ENCODE data around the gene UNC50.

UNC50 gene

GRCh38 chr2:98608116-98608961 lies at the start of gene UNC50, which contains the start of gene COA5:
Gene UNC50, plus strand, starts transcription at chr2:98608589. Its CDS starts 1,171 bp downstream, at chr2:98609760.
Gene COA5, minus strand, starts transcription at chr2:98608512. Its CDS starts 107 bp downstream, at chr2:98608405.
- peak; percentile 89 for DNase-seq (ENCODE audit: low spot score)

DNA sequence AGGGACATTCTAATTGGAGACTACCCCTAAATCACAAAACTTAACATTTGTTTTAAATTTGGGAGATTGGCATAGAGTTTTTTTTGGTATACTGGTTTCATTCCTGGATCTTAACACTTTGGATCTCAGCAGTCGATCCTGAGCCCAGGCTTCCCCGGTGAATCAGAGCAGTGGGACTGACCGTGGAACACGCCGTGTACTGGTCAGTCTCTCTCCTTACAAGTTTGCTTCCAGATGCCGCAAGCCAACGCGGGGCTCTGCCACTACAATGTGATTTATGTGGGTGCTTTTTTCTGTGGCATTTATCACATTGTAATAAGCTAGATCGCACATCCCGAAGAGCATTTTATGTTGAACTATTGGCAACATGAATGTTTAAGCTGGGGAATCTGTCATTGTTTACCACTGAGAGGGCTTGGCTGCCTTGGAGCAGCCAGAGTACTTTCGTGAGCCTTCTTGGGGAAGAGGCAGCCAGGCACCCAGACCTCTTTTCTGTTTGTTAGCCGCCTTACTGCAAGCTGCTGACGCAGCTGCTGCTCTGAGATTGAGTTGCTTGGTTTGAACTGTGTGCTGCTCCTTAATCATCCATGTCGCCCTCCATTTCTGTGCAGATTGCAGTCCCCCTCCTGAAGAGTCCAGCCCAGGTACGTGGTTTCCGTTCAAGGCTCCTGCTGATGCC lies 49.4 kb upstream of the UNC50 start:
- no peak for DNase-seq (ENCODE audit: low spot score)

DNA sequence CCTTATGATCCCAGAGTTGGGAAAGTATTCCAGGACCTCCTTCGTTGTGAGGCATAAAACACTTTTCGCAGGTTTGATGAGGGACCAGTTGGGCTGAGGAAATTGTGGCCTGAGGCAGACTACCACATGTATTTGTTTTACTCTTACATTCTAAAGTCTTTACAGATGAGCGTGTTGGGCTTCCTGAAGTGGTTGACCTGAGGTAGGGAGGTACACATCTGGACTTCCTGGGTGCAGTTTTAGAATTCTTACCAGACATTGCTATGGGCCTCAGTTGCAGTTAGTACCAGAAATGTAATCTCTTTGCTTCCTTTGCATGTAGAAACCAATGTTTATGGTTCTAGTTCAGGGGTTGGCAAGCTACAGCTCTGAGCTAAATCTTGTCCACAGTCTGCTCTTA lies 48.8 kb upstream of the UNC50 start:
- no peak for DNase-seq (ENCODE audit: low spot score)

GRCh38 chr2:98560256-98560771 lies 48.1 kb upstream of the UNC50 start:
- no peak for DNase-seq (ENCODE audit: low spot score)

DNA sequence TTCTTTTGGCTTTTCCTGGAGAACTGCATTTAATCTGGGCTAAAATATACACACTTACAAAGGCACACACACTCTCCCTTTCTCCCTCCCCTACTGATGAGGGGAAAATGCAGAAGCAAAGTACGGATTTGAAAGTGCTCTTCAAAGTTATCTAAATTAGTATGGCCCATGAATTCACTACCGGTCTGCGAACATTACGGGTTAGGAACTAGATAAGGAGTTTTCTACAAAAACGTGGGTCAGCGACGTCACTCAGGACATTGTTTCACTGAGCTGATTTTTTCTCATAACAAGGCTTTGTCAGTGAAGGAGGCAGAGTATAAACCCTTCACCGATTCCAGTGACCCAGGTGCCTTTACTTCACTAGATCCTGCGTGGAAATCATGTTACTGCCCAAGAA lies 47.4 kb upstream of the UNC50 start:
- DNase-seq (ENCODE audit: low spot score), result no peak

GRCh38 chr2:98561902-98562695 lies 46.3 kb upstream of the UNC50 start:
- no peak for DNase-seq (ENCODE audit: low spot score)

GRCh38 chr2:98563394-98563793 lies 45.0 kb upstream of the UNC50 start:
- DNase-seq (ENCODE audit: low spot score), result no peak

DNA sequence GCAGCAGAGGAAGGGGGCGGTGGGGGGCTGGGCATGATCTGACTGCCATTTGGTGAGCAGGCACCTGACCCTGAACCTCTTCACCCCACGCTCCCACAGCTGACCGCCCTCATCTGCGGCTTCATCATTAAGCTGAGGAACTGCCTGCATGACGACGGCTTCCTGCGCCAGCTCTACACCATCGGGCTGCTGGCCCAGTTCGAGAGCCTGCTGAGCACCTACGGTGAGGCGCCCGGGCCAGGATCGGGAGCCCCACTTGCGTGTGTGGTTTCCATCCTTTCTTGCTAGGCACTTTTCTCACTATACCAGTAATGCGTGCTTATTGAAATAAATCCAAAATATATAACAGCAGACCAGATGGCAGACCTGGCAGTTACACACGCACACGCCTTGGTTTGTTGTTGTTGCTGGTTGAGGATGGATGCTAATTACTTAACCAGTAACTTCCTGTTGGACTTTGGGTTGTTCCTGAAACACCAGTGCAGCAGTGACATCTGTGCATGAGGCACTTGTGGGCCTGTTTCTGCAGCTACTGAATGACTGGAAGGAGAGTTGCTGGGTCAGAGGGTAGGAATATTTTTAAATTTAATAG lies 43.8 kb upstream of the UNC50 start:
- DNase-seq (ENCODE audit: low spot score), result no peak

- DNase-seq (ENCODE audit: low spot score), result no peak
These were observed 43.0 kb upstream of the UNC50 start for GRCh38 chr2:98565286-98565860.

DNA sequence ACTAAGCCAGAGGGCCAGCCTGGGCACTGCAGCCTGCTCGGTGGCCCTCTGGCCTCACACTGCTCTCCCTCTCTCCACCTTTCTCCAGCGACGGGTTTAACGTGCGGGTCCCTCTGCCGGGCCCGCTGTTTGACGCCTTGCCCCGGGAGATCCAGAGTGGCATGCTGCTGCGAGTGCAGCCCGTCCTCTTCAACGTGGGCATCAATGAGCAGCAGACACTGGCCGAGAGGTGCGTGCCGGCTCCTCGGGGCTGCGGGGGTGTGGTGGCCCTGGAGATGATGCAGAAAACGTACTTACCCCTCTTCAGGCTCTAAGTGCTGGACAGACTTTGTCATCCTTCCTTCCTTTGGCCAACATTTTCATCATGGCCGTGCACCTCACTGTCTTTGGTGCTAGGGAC lies 42.4 kb upstream of the UNC50 start:
- DNase-seq (ENCODE audit: low spot score), result no peak

DNA sequence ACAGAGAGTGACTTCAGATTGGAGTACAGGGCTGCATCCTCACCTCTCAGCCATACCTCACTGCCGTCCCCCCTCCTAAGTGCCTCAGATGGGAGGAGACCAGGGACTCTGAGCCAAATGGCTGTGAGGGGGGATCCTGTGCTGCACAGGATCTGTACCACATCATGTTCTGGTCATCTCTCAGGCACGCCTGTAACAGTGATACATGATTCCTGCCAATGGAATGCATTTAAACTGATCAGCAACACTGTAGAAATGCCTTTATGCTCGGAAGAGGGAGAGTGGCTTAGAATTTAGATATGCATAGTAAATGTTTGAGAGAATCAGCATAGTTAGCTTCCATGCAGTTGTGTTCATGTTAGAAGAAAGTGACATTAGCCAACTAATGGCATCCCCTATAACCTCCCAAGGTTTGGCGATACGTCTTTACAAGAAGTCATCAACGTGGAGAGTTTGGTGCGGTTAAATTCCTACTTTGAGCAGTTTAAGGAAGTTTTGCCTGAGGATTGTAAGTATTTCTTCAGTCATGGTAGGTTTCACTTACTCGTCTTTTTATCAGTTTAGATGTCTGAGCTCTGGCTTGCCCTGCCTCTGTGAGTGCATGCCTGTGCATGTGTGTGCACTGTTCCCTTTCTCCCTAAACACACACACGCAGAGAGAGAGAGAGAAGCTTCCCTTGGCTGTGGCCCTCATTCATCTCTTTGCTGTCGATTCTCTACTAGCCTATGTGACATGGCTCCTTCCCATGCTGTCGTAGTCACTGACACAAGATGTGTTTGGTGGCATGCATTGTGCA lies 40.0 kb upstream of the UNC50 start:
- no peak for DNase-seq (ENCODE audit: low spot score)

- no peak for DNase-seq (ENCODE audit: low spot score)
These were observed 39.1 kb upstream of the UNC50 start for GRCh38 chr2:98569197-98569793.

GRCh38 chr2:98569915-98570314 lies 38.5 kb upstream of the UNC50 start:
- no peak for DNase-seq (ENCODE audit: low spot score)

DNA sequence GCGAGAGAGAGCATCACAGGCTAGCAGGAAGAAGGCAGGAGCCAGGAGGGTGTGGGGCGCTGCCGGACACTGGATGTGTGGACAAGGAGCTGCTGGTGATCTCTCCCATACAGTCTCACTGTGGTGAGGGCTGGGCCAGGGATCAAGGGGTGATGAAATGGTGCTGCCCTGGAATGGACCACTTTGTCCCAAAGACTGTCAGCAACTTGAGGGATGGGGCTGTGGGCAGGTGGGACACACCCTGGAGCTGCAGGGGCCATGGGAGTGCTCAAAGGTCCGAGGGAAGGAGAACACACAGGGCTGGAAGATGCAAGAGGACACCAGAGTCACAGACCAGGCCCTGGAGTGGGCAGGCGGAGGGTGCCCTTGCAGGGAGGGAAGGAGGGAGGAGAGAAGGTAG lies 38.0 kb upstream of the UNC50 start:
- no peak for DNase-seq (ENCODE audit: low spot score)

GRCh38 chr2:98571121-98571701 lies 37.2 kb upstream of the UNC50 start:
- DNase-seq (ENCODE audit: low spot score), result no peak

- no peak for DNase-seq (ENCODE audit: low spot score)
These were observed 36.6 kb upstream of the UNC50 start for GRCh38 chr2:98571796-98572195.

- no peak for DNase-seq (ENCODE audit: low spot score)
These were observed 36.2 kb upstream of the UNC50 start for GRCh38 chr2:98572211-98572610.

- DNase-seq (ENCODE audit: low spot score), result no peak
These were observed 35.7 kb upstream of the UNC50 start for GRCh38 chr2:98572676-98573075.

GRCh38 chr2:98573426-98573825 lies 35.0 kb upstream of the UNC50 start:
- DNase-seq (ENCODE audit: low spot score), result no peak

Measured in LoVo (cell line).